Anterior cingulate cortex (tissue), 58 donors: ENCODE measurements around the gene DENND1A.

Experiments
- DNase-seq, 58 donors: peaks; one replicate each; lab custom pipeline; 2025; lab: John Stamatoyannopoulos, UW

Gene DENND1A

GRCh38 chr9:123702483-123702882 lies 227.4 kb downstream of the DENND1A start:
- no peak for DNase-seq

DNA sequence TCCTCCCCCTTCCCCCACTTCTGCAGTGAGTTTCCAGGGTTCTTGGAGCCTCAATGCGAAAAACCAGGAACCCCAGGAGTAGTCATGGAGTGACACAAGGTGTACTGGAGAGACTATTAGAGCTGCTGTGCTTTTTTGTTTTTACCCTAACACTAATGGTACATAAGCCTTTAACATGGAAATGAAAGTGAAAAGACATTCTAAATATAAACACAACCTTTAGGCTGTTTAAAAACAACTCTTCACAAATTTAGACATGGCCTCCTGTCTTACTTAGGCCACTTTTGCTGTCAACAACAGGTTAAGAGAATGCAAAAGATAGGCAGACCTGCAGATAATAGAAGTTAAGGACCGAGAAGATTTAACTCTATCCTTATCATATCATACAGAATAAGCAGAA lies 232.2 kb downstream of the DENND1A start:
- DNase-seq = no peak

GRCh38 chr9:123696476-123696875 lies 233.4 kb downstream of the DENND1A start:
- DNase-seq = no peak

GRCh38 chr9:123695386-123695785 lies 234.5 kb downstream of the DENND1A start:
- no peak for DNase-seq

DNA sequence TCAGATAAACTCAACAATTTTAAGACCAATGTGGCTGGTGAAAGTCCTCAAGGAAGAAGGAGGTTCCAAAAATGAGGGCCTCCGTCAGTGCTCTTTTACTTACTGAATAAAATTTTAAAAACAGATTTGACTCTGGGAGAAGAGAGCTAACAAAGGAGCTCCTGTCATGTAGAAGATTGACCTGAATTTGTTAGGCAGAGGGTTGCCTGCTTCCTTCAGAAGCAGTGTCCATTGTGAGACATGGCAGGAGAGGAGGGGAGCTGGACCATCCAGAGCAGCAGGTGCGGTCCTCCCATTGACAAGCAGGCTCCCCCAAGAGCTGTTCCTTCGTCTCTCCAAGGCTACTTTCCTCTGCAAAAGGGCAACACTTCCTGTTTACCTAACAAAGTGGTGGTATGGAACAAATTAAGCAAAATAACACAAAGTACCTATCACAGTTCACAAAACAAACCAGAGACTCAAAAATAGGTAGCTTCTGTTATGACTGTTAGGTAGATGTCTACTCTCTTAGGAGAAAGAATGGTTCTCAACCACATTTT lies 238.1 kb downstream of the DENND1A start:
- no peak for DNase-seq

DNA sequence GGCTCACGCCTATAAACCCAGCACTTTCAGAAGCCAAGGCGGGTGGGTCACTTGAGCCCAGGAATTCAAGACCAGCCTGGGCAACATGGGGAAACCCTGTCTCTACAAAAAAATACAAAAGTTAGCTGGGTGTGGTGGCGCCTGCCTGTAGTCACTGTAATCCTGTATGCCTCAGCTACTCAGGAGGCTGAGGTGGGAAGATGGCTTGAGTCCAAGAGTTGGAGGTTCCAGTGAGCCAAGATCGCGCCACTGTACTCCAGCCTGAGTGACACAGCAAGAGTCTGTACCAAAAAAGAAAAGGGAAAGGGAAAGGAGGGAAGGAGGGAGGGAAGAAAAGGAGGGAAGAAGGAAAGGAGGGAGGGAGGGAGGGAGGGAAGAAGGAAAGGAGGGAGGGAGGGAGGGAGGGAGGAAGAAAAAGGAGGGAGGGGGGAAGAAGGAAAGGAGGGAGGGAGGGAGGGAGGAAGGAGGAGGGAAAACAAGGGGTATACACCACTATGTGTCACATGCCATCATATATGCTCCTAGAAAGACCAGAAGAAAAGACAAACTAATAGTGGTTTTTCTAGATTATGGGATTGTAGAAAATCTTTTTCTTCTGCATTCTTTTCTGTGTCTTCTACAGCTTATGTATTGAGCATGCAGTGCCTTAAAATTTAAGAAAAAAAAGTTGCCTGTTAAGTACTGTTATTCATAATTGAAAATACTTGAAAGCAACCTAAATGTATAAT lies 240.1 kb downstream of the DENND1A start:
- DNase-seq = no peak

DNA sequence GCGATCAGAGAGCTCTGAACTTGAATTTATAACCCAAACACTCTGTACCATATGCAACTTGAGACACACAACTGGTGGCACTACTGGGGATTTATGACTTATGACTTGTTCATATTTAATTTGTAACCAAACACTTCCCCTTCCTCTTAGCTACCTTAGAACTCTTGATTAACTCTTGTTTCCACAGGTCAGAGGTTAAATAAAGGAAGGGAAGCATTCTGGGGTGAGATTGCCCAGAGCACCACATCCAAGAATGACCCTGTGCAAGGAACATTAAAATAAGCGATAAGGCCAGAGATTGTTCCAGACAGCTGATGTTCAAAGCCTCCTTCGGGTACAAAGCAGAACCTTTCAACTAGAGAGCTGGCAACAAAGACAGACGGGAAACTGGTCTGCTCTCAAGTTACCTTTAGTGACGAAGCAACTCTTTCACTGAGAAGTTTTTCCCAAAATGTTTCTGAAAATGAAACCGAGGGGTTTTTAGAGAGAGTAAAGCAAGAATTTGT lies 242.6 kb downstream of the DENND1A start:
- DNase-seq = no peak

- DNase-seq = no peak
Measured at GRCh38 chr9:123686829-123687192, 243.1 kb downstream of the DENND1A start.

GRCh38 chr9:123686131-123686828 lies 243.6 kb downstream of the DENND1A start:
- DNase-seq = peak in 10 of 58 donors; percentile 2 to 32 (median 12)

- DNase-seq = no peak
Measured at GRCh38 chr9:123685489-123686083, 244.3 kb downstream of the DENND1A start.

DNA sequence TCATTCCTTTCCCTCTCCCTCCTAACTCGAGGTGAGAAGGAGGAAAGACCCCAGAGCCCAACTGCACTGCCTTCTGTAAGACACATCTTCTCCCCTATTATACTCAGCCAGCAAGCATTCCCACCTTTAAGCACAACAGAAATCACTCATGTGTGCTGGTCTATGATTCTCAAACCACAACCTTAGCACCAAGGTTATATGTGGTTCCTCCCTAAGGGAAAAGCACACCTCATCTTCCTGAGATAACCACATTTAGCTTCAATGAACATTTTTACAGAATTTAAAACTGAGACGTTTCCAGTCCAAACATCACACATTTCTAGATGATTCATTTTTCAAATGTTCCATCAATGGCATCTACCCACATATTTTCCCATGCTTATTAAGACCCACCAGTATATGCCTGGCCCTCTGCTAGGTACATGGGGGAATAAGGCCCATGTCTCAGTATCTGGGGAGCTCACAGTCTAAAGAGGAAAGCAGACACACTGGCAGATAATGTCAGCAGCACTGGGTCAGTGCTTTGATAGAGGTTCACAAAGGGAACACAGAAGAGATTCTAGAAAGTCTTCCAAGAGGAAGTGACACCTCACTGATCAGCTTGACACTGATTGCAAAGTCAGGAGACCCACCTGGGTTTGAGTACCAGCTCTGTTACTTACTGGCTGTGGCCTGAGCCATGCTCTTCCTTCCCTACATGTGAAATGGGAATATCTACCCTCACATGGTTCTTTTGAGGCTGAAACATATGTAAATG lies 245.4 kb downstream of the DENND1A start:
- no peak for DNase-seq

DNA sequence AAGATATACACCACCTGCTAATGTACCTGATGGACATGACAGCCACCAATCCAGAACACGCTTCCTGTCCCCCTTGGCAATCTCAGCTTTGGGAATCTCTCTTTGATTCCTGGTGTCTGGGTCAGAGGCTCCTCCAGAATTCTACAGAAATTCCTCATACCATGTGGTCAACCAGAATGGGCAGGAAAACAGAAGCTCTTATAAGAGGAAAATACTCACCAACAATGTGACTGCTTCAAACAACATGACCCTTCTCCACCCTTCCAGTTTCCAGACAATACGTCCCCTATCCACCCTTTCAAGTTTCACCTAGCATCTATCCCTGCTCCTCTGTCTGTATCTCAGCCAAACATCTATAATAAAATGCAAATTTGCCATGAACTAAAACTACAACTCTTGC lies 247.2 kb downstream of the DENND1A start:
- no peak for DNase-seq

DNA sequence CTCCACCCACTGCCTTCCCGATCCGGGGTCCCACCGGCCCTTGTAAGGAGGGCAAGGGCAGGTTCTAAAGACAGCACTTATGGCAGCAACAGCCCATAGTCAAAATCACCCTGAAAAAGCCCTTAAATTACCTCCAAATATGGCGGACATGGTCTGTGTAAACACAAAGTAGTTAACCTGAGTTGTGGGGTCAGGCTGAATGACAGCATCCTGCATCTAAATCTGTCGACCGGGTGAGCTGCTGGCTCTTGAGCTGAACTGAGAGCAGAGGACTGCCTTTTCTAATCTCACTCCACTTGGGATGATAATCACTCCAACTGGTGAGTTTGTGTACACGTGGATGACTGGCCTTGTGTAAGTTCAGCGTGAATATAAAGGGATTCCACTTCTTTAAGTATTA lies 249.6 kb downstream of the DENND1A start:
- no peak for DNase-seq

DNA sequence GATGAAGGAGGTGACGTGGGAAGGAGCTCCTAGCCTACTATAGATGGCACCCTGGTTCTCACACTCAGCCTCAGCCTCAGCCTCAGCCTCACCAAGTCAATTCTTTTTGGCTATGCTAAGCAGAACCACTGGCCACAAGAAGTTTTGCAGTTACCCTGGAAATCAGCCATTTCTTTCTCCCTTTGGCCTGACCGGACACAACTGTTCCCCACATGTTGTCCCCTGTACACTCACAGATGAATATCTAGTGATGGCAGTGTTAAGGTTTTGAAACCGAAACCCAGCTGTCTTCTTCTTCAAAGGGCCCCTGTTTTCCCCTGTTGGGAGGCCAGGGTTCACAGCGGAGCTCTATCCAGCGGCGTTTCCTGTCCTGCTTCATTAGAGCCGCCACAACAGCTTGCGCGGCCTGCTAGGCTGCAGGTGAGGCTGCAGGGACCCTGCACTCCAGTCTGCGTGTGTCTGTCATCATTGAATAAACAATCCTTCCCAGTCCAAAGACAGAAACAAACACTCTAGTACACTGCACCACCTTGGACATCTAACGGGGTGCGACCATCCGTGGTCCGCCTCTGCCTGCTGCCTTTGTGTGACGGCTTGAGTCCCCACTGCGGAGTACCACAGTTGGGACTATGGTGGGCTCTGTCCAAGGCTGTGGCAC lies 250.5 kb downstream of the DENND1A start:
- peak in 1 of 58 donors; percentile 5 for DNase-seq

- no peak for DNase-seq
Measured at GRCh38 chr9:123678878-123679329, 251.0 kb downstream of the DENND1A start.

- no peak for DNase-seq
Measured at GRCh38 chr9:123678038-123678877, 251.7 kb downstream of the DENND1A start.

- no peak for DNase-seq
Measured at GRCh38 chr9:123676869-123677268, 253.1 kb downstream of the DENND1A start.

DNA sequence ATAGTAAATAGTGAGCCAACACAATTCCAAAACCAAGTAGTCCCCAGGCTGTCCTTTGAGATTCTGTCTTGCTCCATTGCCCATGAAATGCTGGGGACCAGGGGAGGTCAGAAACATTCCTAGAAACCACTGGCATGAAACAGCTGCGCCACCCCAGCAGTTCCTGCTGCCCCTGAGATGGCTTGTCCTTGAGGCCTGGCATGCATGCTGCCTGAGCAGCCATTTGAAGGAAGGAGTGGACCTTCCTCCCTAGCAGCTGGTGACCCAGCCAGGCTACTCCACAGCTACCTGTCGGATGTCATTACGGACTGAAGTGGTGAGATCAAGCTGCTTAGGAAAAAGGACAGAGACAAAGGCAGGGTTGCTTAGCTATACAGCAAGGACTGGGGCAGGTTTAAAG lies 260.6 kb downstream of the DENND1A start:
- no peak for DNase-seq

DNA sequence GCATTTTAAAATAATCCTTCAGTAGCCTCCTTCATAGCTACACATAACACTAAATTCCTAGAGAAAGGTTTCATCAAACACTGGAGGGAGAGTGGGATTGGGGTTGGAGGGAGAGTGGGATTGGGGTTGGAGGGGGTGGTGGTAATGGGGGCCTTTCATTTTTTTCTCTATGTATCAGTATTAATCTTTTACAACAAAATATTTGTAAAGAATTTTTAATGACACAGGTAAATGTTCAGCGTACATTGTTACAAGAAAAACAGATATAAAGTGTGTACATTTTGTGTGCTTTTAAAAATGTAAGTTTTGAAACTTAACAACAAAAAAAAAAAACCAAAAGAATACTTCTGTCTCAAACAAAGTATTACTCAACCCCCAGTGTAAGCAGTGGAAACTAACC lies 266.4 kb downstream of the DENND1A start:
- no peak for DNase-seq
